ENCODE data around the gene FAM221A. TPM values are rescaled to one million over a fixed set of nuclear protein-coding genes. Genes with fewer than 3 reads are reported as not detected.

FAM221A gene
- total and polyA plus RNA-seq, 2 of the 8 experiments (the other 6 are each of a cell fraction or from before 2014, with no cell fraction given), result 21.5 to 39.0 TPM

GRCh38 chr7:23661385-23661784 is 18.6 kb upstream of the FAM221A start:
- TF ChIP-seq RAD21 (IDR thresholded peaks at IDR 0.05 in 1 of 2, conservative IDR thresholded peaks at IDR 0.05 in 1 of 2; ENCODE audit: low read depth in 2 of 2, low read length in 2 of 2), result no peak
- TF ChIP-seq YY1 (IDR thresholded peaks at IDR 0.05; ENCODE audit: low read depth, low read length), result peak; percentile 83
- Histone ChIP-seq H2BK120ac (replicated peaks; ENCODE audit: low read depth, low read length) (peak overlapping the region; percentile 24), H3K4me2 (ENCODE audit: insufficient read depth in 1 of 2, low read depth in 2 of 2, low read length in 2 of 2) (no peak overlapping the region), H3K36me3 (ENCODE audit: control insufficient read depth in 2 of 4, insufficient read depth in 4 of 4, low read length in 3 of 4) (no peaks in the 10 kb centered on the region), H2AK5ac (ENCODE audit: low read depth, low read length) (no peak overlapping the region), H3K56ac (replicated peaks; ENCODE audit: insufficient read length, low read depth, low read length) (no peak overlapping the region), H2BK5ac (ENCODE audit: low read depth, low read length) (no peak overlapping the region), H4K5ac (ENCODE audit: insufficient read length, low read depth, low read length) (no peak overlapping the region), H3K79me1 (ENCODE audit: low read depth, low read length) (no peaks in the 10 kb centered on the region), H4K8ac (ENCODE audit: extremely low read depth, insufficient read depth, low read length) (no peak overlapping the region), H3K79me2 (ENCODE audit: control insufficient read depth in 1 of 2, insufficient read depth in 2 of 2, low read length in 2 of 2) (no peaks in the 10 kb centered on the region), H3K4me1 (replicated peaks in 1 of 4; ENCODE audit: control insufficient read depth in 3 of 4, insufficient read depth in 4 of 4, low read length in 3 of 4) (peaks cover 6 to 16% (median 12%) of the 10 kb centered on the region in 4 experiments), H3K4ac (replicated peaks; ENCODE audit: insufficient read length, low read depth, low read length) (no peak overlapping the region), H3K23ac (ENCODE audit: insufficient read length) (no peak overlapping the region), H3K27me3 (replicated peaks in 1 of 4; ENCODE audit: control insufficient read depth in 3 of 4, extremely low read depth in 1 of 4, insufficient read depth in 3 of 4, low read length in 3 of 4) (no peaks in the 10 kb centered on the region), H3K23me2 (ENCODE audit: low read depth, low read length) (peaks cover 2% of the 10 kb centered on the region; the same call in 1 of the 2 replicates), H4K20me1 (replicated peaks in 1 of 2; ENCODE audit: control insufficient read depth in 1 of 2, insufficient read depth in 2 of 2, low read length in 2 of 2) (no peaks in the 10 kb centered on the region), H2BK20ac (ENCODE audit: low read length) (peak overlapping the region; percentile 93; the same call in 1 of the 2 replicates), H4K91ac (replicated peaks; ENCODE audit: insufficient read length, low read length) (no peak overlapping the region), H2BK12ac (ENCODE audit: low read depth, low read length) (no peak overlapping the region), H3K9me3 (ENCODE audit: insufficient read depth in 2 of 2, low read depth in 1 of 2, low read length in 1 of 2) (no peaks in the 10 kb centered on the region), H2AFZ (ENCODE audit: low read length) (peak overlapping the region; percentile 59; the same call in 1 of the 2 replicates), H3K14ac (ENCODE audit: insufficient read length) (no peak overlapping the region), H3K4me3 (ENCODE audit: extremely low read depth in 1 of 4, insufficient read depth in 2 of 4, low read depth in 3 of 4, low read length in 4 of 4) (no peak overlapping the region), H3K27ac (ENCODE audit: low read depth, low read length) (peak overlapping the region; percentile 37; the same call in 1 of the 2 replicates), H2BK15ac (ENCODE audit: low read length) (no peak overlapping the region), H3K18ac (ENCODE audit: extremely low read depth, low read length) (no peak overlapping the region), H3K9ac (replicated peaks in 1 of 4; ENCODE audit: extremely low read depth in 1 of 4, low read depth in 3 of 4, low read length in 3 of 4) (no peak overlapping the region)
- DNase-seq (ENCODE audit: low read depth in 1 of 2, low spot score in 2 of 2) (no peak), FAIRE-seq (no peak)
- ChIA-PET POLR2A (ENCODE audit: partially characterized antibody) (interaction anchor here (0.7 to 3.9 kb wide), 3 partner anchors 17 to 48 kb away, joined by 3 to 27 read pairs (median 3); partner anchors contain the start of genes FAM221A and STK31), CTCF (ENCODE audit: partially characterized antibody) (interaction anchor here (1.0 to 2.2 kb wide), 8 partner anchors 16 to 57 kb away, joined by 3 to 11 read pairs (median 6); partner anchors contain the start of gene FAM221A)
- 93% methylated on average over 3 of the region's 3 CpGs; no CpG with 5 or more reads in 1 of the 2 experiments for WGBS, 2 experiments (ENCODE audit: extremely low coverage in 1 of 2, insufficient coverage in 1 of 2, insufficient read length in 1 of 2, insufficient replicate concordance in 2 of 2, low coverage in 1 of 2, low lambda C conversion rate in 2 of 2, missing lambda C conversion rate in 1 of 2)

All from H1 (cell line).